Prostate gland (tissue), 2 donors: ENCODE results near the gene MCC. TPM values are rescaled to one million over a fixed set of nuclear protein-coding genes. Genes with fewer than 3 reads are reported as not detected.

Experiments
- DNase-seq: peaks from one replicate; pipeline ENCODE4 v3.0.0-alpha.2; 2019; ENCODE audit warnings: low spot score
- H3K27ac ChIP-seq, 2 donors: fragments of 200-600 bp; sonication (generic); 2 replicates each; pipeline ENCODE4 v1.5.1; 2017 to 2019
- H3K27me3 ChIP-seq: fragments of 200-600 bp; sonication (generic); replicated peaks from 2 replicates; pipeline ENCODE4 v1.5.1; 2019; ENCODE audit not compliant: insufficient read depth
- H3K36me3 ChIP-seq, 2 donors: fragments of 200-600 bp; sonication (generic); 1 replicate in 1 of 2; 2 replicates in 1 of 2; pipeline versions ENCODE4 v1.5.1 to v1.8.1; 2017 to 2019
- H3K4me1 ChIP-seq: fragments of 200-600 bp; sonication (generic); replicated peaks from 2 replicates; pipeline ENCODE4 v1.5.1; 2019
- H3K4me3 ChIP-seq, 2 donors: fragments of 200-600 bp; sonication (generic); 2 replicates each; pipeline ENCODE4 v1.5.1; 2017 to 2019
- H3K9me3 ChIP-seq: fragments of 200-600 bp; sonication (generic); 2 replicates; pipeline ENCODE4 v1.5.1; 2017
- POLR2A ChIP-seq: fragments of 450-650 bp; IDR thresholded peaks from one replicate; pipeline ENCODE4 v1.6.1; 2016; ENCODE audit warnings: antibody characterized with exemption, mild to moderate bottlenecking
- POLR2AphosphoS5 ChIP-seq: sonication (generic); formaldehyde crosslinking; IDR thresholded peaks from one replicate; pipeline ENCODE4 v1.6.1; 2017; ENCODE audit warnings: antibody characterized with exemption
- WGBS: methylation state at CpG from one replicate; pipeline ENCODE4 v1.1.5; 2018; 5-methylcytosine and 5-hydroxymethylcytosine counted together
- intact Hi-C: fragments of 100-400 bp; cut with DNase I; formaldehyde crosslinking; loops from one replicate; pipeline ENCODE4 v1.14.2; 2022
- total RNA-seq, 2 donors: library from RNA; depleted of rRNA; stranded (reverse); fragments of >200 nt; gene quantifications; one replicate each; pipeline ENCODE4 v1.1.0, GENCODE V29; 2016
- TF ChIP-seq, protein P1 (sequence below), 4 experiments: fragments of 200-600 bp in 2 of 4; fragments of 450-650 bp in 2 of 4; sonication (generic) in 2 of 4; IDR thresholded peaks; 1 replicate in 3 of 4; 2 replicates in 1 of 4; pipeline ENCODE4 v1.5.1; 2016 to 2019; ENCODE audit warnings: antibody characterized with exemption in 4 of 4, mild to moderate bottlenecking in 2 of 4, moderate library complexity in 2 of 4

Gene MCC
- total RNA-seq, 2 donors from 2014 or later = 41.5 to 54.1 TPM

DNA sequence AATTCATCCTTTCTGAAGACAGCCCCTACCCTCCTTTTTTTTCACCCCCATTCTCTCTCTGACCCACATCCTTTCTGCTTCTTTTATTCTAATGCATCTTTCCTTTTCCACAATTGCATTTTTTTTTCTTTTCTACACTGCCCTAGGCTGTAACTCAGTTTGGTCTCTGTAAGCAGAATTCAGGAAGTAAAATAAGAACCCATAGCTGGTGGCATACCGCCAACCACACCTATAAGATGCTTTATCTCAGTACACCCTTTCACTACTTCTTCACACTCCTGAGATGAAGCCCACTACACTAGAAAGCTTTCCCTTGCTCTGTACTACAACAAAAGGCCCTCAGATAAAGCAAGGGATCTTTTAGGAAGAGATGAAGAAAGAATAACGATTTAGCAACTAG lies 37.3 kb downstream of the MCC start:
- Histone ChIP-seq H3K27me3 (no peaks in the 10 kb centered on the region), H3K4me3 (no peak overlapping the region), H3K27ac (no peak overlapping the region), H3K36me3 (no peaks in the 10 kb centered on the region), H3K4me1 (no peaks in the 10 kb centered on the region), H3K9me3 (no peaks in the 10 kb centered on the region)
- TF ChIP-seq POLR2AphosphoS5 (no peak), POLR2A (no peak)
- TF ChIP-seq, protein P1, sequence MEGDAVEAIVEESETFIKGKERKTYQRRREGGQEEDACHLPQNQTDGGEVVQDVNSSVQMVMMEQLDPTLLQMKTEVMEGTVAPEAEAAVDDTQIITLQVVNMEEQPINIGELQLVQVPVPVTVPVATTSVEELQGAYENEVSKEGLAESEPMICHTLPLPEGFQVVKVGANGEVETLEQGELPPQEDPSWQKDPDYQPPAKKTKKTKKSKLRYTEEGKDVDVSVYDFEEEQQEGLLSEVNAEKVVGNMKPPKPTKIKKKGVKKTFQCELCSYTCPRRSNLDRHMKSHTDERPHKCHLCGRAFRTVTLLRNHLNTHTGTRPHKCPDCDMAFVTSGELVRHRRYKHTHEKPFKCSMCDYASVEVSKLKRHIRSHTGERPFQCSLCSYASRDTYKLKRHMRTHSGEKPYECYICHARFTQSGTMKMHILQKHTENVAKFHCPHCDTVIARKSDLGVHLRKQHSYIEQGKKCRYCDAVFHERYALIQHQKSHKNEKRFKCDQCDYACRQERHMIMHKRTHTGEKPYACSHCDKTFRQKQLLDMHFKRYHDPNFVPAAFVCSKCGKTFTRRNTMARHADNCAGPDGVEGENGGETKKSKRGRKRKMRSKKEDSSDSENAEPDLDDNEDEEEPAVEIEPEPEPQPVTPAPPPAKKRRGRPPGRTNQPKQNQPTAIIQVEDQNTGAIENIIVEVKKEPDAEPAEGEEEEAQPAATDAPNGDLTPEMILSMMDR (IDR thresholded peaks at IDR 0.05) = no peak
- no peak for DNase-seq
- intact Hi-C loops = no loop called here
- 26% methylated on average over 2 of the region's 2 CpGs for WGBS

DNA sequence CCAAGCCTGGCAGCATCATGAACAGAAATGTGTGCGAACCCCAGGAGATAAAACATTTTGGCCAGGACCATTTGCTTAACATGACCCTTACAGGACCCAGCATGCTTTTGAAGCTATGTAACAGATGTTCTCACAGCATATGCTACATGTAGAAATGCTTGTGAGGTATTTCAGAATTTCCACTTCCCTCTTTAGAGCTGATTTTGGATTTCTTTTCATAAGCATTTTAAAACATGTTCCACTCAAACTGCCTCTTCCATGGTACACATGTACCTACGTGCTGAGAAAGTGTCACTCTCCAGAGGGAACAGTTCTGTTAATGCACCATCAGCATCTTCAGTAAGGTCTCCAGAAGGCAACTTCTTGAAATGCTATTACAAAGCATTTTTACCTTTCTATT lies 37.8 kb downstream of the MCC start:
- H3K9me3 ChIP-seq = no peaks in the 10 kb centered on the region
- intact Hi-C loops = no loop called here
- no peaks in the 10 kb centered on the region for H3K4me1 ChIP-seq
- DNase-seq = no peak
- 72% methylated on average over 2 of the region's 2 CpGs for WGBS
- H3K36me3 ChIP-seq = no peaks in the 10 kb centered on the region
- TF ChIP-seq POLR2A (no peak), POLR2AphosphoS5 (no peak)
- TF ChIP-seq, protein P1 (IDR thresholded peaks at IDR 0.05) = no peak
- H3K27me3 ChIP-seq = no peaks in the 10 kb centered on the region
- no peak overlapping the region for H3K27ac ChIP-seq
- no peak overlapping the region for H3K4me3 ChIP-seq

DNA sequence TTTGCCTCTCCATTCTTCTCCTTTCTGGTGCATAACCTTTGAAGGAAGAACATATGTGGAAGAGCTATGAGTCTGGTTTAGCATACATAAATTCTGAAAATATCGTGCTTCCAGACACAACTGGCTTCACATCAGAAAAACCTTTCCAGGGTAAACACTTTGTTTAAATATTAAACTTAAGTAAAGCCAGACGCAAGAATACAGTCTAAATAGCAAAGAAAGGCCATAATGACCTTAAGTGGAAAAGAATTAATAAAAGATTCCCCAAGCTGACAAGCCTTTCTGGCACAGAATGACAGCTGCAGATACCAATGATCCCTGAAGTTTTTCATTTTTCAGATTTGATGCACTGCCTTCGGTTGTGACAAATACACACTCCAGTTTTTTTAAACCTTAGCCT lies 40.0 kb downstream of the MCC start:
- Histone ChIP-seq H3K4me1 (no peaks in the 10 kb centered on the region), H3K4me3 (no peak overlapping the region), H3K9me3 (no peaks in the 10 kb centered on the region), H3K27me3 (no peaks in the 10 kb centered on the region), H3K36me3 (no peaks in the 10 kb centered on the region), H3K27ac (no peak overlapping the region)
- DNase-seq = no peak
- TF ChIP-seq, protein P1 (IDR thresholded peaks at IDR 0.05) = no peak
- TF ChIP-seq POLR2AphosphoS5 (no peak), POLR2A (no peak)
- intact Hi-C loops = no loop called here
- 50% methylated on average over 3 of the region's 3 CpGs for WGBS

DNA sequence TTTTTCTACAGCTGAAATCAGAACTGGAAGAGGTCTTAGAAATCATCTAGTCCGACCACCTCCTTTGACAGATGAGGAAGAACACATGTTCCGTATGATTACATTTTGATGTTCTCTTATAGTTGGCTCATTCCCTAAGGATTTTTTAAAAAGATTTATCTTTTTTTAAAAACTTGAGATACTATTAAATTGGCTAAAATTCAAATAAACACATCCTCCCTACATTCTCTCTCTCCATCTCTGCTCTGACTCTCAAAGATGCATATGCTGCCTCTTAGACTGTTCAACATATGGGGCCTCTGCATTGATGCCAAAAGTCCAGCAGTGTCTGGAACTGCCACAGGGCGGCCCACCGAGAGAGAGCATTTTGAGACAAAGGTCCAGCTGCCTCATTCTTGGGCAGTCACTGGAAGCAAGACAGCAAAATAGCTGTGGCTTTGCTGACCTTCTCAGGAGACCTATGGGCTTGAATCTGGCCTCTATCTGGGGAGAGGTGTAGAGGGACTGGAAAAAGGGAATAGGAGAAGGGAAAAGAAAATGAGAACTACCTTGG lies 40.7 kb downstream of the MCC start:
- intact Hi-C loops = no loop called here
- 83% methylated on average over 4 of the region's 4 CpGs for WGBS
- TF ChIP-seq, protein P1 (IDR thresholded peaks at IDR 0.05) = no peak
- TF ChIP-seq POLR2A (no peak), POLR2AphosphoS5 (no peak)

DNA sequence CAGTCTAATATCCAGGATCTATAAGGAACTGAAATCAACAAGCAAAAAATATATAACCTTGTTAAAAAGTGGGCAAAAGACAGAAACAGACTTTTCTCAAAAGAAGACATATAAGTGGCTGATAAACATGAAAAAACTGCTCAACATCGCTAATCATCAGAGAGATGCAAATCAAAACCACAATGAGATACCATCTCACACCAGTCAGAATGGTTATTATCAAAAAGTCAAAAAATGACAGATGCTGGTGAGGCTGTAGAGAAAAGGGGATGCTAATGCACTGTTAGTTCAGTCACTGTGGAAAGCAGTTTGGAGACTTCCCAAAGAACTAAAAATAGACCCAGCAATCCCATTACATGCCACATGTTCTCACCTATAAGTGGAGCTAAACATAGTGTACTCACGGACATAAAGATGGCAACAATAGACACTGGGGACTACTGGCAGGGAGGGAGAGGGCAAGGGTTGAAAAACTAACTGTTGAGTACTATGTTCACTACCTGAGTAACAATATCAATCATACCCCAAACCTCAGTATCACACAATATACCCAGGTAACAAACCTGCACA lies 41.8 kb downstream of the MCC start:
- no peaks in the 10 kb centered on the region for H3K27me3 ChIP-seq
- H3K9me3 ChIP-seq = no peaks in the 10 kb centered on the region
- no peak for TF ChIP-seq POLR2A
- TF ChIP-seq, protein P1 (IDR thresholded peaks at IDR 0.05) = no peak
- TF ChIP-seq POLR2AphosphoS5 = no peak
- 47% methylated on average over 2 of the region's 2 CpGs for whole genome bisulfite sequencing
- no peaks in the 10 kb centered on the region for H3K36me3 ChIP-seq
- intact Hi-C loops = no loop called here
- no peaks in the 10 kb centered on the region for H3K4me1 ChIP-seq
- H3K4me3 ChIP-seq = no peak overlapping the region
- DNase-seq = no peak
- H3K27ac ChIP-seq = no peak overlapping the region

More for the DNA sequence above, 40.7 kb downstream of the MCC start:
- Histone ChIP-seq H3K27ac (no peak overlapping the region), H3K4me3 (no peak overlapping the region), H3K36me3 (no peaks in the 10 kb centered on the region), H3K4me1 (no peaks in the 10 kb centered on the region), H3K27me3 (no peaks in the 10 kb centered on the region), H3K9me3 (no peaks in the 10 kb centered on the region)
- DNase-seq = no peak
